Measurements from ENCODE around the gene HK3.
"Not testable (repeated sequence)": the region's sequence is repeated elsewhere in the genome, so short reads cannot be mapped to it uniquely, and the experiment has no call there.

Gene HK3

DNA sequence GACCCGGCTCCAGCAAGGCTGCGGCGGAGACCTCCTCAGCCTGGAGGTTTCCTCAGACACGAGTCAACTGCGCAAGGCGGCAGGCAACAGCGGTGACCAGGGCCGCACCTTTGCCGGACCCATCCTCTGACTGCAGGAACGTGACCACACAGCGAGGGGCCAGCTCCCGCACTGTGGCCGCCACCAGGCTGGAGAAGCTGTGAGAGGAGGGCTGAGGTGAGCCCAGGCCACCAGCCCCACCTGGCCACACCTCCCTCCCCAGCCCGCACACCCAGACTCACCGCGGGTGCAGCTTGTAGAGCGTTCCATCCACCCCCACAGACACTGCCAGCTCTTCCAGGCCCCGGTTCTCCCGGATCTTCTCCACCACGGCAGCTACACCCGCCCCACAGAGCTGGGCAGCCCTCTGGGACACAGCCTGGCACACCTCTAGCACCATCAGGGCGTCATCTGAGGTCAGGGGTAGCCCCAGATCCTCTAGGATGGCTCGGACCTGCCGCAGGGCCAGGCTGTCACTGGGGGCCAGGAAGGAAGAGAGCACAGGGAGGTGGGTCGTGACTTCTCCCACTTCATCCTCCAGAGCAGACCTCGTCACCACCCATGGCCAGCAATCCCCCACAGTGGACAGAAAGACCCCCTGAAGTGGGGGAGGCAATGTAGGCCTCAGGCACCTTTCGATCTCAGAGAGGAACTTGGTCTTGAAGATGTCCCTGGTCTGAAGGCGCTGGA, 18.0 kb downstream of the HK3 start:
- DNase-seq: no peak

DNA sequence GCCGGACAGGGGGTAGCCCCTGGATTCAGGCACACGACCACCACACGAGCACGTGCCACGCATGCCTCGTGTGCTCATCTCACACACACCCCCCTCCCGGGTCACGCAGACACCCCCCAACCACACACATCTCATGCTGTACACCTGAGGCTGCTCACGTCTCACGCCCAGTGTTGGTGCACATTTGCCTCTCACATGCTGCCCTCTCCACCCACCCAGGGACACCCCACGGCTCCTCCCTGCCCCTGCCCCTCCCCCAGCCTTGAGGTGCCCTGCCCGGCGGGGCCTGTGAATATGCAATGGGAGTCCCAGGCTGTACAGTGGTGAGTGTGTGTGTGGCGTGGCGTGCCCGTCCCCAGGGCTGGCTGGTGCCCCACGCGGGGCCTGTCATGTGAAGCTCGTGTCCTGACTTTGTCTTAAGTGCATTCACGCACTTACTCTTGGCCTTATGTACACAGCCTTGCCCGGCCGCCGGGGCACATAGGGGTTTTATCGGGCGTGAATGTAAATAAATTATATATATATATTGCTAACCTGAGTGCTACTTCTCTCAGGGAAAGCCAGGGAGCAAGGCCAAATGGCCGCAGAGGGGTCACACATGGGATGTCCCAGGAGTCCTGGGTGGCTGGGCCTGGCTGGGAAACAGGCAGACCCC, 18.7 kb downstream of the HK3 start:
- no peak for DNase-seq

DNA sequence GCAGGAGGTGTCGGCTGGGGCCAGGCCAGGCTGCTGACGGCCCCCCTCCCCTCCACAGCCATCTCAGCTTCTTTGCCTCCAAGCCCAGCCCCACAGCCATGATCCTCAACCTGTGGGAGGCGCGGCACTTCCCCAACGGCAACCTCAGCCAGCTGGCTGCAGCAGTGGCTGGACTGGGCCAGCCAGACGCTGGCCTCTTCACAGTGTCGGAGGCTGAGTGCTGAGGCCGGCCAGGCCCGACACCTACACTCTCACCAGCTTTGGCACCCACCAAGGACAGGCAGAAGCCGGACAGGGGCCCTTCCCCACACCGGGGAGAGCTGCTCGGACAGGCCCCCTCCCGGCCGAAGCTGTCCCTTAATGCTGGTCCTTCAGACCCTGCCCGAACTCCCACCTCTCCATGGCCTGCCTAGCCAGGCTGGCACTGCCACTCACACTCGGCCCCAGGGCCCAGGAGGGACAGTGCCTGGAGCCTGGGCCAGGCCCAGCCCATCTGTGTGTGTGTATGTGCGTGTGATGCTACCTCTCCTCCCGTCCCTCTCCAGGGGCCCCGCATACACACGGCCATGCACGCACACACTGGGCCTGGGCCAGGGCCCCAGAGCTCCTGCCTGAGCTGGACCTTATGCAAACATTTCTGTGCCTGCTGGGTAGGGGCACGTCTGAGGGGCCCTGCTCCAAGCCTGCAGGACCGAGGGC, 19.3 kb downstream of the HK3 start:
- no peak for DNase-seq

DNA sequence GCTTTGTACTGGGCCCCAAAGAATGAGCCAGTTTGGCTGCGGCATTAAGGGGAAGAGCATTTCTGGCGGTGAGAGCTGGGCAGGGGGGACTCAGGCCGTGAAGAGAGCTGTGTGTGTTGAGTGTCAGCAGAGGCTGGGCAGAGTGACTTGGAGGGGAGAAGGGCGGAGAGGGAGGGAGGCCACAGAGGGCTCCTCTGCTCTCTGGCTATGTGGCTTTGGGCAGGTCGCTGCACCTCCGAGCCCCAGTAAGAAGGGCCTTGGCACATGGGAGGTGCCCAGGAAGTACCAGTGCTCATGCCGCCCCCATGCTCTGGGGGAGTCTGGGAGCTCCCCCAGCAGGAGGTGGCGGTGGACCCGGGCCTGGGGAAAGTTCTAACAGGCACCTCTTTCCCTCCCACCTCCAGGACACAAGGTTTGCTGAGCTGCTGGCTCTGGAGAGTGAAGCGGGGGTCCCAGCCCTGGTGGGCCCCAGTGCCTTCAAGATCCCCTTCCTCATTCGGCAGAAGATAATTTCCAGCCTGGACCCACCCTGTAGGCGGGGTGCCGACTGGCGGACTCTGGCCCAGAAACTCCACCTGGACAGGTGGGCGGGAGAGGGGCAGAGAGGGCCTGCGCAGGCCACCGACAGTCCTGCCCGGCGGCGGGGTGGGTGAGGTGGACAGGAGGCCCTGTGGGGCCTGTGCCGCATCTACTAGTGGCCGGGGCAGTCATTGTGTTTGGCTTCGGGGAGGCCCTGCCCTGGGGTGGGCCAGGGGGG, 20.1 kb downstream of the HK3 start:
- DNase-seq: no peak

DNA sequence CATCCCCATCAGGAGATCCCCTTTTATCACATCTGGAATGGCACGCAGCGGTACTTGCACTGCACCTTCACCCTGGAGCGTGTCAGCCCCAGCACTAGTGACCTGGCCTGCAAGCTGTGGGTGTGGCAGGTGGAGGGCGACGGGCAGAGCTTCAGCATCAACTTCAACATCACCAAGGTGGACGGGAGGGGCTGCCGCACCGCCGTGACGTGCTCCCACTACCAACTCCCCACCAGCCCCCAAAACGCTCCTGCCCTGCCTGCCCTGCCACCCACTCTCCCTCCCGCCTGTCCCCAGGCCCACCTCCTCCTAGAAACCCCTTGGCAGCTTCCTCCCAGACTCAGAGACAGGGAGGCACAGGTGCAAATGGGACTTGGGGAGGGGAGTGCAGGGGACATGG, 20.7 kb downstream of the HK3 start:
- DNase-seq: no peak

DNA sequence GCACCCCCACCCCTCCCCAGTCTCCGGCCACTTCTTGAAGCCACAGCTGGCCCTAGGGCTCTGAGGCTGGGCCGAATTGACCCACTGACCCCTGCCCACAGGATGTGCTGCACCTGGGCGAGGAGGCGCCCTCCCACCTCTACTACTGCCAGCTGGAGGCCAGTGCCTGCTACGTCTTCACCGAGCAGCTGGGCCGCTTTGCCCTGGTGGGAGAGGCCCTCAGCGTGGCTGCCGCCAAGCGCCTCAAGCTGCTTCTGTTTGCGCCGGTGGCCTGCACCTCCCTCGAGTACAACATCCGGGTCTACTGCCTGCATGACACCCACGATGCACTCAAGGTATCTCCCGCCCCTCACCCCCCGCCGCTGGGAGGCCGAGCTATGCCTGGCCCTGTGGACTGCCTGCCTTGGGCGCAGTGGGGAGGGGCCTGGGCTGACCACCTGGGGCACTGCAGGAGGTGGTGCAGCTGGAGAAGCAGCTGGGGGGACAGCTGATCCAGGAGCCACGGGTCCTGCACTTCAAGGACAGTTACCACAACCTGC, 21.3 kb downstream of the HK3 start:
- no peak for DNase-seq

DNA sequence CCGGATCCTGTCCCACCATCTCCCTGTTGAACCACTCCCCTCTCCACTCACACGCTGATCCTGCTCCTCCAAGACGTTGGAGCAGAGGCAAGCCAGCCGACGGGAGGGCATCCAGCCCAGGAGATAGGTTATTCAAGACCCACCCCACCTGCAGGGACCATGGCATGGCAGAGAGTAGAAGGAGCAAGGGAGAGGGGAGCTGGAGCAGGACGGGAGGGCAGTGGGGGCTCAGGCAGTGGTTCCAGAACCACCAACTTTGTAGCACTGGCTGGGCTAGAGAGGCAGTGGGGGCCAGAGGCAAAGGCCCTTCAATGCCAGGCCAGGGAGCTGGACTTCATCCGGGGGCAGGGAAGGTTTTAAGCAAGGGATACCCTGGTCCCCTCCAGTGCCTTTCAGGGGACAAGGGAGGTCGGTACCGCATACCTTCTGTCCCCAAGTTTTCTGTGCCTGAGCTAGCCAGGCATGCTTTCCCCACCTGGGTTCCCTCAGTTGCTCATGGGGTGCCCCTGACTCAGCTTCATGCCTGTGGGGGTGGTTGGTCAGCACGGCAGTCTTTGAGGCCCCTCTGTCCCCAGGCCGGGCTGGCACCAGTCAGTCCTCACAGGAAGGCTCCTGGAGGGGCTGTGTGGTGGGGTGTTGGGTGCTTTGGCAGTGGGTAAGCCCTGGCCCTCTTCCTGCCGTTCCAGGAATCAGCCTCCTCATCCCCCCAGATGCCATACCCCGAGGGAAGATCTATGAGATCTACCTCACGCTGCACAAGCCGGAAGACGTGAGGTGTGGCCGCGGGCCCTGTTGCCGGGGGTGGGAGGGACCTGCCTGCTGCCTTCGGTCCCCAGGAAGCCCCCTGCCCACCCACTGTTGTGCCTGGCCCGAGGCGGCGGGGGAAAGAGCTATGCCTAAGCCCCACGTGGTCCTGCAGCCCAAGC, 22.4 kb downstream of the HK3 start:
- no peak for DNase-seq

DNA sequence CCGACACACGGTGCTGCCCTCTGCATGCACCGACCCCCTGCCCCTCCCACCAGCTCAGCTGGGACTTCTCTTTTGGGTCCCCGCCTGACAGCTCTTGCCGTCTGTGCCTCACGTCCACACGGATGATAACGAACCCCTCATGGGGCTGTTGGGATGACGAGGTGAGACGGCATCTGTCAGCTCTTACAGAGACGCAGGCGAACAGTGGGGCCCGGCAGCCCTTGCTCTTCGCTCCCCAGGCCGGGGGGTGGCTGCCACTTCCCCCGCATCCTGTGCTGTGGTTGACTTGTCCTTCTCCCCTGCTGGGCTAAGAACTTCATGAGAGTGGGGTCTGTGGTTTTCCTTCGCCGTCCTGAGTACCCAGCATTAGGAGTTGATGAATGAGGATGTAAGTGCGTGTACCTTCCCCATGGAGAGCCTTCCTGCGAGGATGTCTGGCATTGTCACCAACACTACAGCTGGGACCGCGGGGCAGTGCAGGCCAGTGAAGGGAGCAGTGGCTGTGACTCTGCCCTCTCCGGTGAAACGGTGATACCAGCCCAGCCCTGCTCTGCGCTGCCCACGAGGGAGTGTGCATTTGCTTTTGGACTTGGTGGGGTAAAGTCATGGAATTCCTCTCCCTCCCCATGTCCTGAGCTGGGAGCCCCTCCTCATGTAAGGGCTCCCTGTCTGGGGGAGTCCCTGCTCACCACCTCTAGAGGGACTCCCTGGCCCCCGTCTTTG, 23.2 kb downstream of the HK3 start:
- no peak for DNase-seq

DNA sequence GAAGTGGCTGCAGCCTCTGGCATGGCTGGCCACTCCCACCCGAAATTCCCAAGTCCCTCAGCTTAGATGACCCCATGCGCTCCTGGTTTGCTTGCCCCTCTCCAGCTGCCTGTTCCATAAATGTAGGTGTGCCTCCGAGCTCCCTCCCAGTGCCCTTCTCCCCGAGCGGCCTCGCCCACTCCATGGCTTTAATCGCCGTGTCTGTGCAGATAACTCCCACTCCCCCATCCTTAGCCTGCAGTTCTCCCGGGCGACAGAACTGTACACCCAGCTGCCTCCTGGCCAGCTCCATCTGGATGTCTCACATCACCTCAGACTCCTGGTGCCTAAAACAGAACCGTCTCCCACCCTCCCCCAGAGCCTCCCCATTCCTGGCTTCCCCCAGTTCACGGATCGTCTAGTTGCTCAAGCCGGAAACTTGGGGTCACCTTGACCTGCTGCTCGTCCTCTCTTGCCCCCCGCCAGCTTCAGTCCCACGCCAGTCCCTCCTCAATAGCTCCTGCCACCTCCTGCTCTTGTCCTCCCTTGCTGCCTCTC, 24.1 kb downstream of the HK3 start:
- no peak for DNase-seq

DNA sequence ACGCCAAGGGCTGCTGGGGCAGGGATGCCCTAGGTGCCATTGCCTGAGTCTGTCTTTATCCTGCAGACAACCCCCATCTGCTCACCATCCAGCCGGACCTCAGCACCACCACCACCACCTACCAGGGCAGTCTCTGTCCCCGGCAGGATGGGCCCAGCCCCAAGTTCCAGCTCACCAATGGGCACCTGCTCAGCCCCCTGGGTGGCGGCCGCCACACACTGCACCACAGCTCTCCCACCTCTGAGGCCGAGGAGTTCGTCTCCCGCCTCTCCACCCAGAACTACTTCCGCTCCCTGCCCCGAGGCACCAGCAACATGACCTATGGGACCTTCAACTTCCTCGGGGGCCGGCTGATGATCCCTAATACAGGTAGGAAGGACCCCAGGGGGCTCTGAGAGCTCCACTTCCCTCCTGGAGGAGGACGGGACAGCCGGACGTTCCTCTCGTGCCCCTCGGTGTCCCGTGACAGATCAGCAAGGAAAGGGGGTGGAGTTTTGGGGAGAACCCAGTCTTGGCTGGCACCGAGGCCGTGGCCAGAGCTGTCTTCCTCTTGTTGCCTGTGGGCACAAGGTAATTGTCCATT, 24.9 kb downstream of the HK3 start:
- DNase-seq: no peak

DNA sequence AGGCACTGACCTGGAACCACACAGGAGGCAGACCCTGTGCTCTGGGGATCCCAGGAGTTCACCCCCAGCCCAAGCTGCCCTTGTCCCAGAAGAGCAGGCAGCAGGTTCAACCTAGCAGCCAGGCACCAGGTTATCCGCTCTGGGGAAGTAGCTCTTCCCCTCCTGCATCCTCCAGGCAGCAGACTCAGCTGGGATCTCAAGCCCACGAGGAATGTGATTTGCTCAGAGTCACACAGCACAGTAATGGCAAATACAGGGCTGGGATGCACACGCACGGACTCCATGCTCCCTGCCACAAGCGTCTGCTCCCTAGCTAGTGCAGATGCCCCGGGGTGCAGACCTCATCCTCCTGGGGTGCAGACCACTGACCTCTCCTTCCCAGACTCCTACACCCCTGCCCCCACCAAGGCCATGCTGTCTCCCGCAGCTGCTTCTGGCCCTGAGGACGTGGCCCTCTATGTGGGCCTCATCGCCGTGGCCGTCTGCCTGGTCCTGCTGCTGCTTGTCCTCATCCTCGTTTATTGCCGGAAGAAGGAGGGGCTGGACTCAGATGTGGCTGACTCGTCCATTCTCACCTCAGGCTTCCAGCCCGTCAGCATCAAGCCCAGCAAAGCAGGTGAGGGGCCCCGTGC, 25.5 kb downstream of the HK3 start:
- no peak for DNase-seq

DNA sequence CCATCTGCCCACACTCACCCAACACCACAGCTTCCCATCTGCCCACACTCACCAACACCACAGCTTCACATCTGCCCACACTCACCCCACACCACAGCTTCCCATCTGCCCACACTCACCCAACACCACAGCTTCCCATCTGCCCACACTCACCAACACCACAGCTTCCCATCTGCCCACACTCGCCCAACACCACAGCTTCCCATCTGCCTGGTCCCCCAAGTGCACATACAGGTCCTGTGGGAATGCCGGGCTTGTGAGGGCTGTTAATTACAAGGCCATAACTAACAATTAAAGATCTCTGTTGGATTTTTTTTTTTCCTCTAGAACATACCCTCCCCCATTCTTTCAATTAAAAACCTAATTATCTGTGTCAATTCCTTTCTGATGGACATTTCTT, 26.1 kb downstream of the HK3 start:
- not testable (repeated sequence) for DNase-seq

DNA sequence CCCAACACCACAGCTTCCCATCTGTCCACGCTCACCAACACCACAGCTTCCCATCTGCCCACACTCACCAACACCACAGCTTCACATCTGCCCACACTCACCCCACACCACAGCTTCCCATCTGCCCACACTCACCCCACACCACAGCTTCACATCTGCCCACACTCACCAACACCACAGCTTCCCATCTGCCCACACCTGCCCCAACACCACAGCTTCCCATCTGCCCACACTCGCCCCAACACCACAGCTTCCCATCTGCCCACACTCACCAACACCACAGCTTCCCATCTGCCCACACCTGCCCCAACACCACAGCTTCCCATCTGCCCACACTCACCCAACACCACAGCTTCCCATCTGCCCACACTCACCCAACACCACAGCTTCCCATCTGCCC, 26.6 kb downstream of the HK3 start:
- not testable (repeated sequence) for DNase-seq

DNA sequence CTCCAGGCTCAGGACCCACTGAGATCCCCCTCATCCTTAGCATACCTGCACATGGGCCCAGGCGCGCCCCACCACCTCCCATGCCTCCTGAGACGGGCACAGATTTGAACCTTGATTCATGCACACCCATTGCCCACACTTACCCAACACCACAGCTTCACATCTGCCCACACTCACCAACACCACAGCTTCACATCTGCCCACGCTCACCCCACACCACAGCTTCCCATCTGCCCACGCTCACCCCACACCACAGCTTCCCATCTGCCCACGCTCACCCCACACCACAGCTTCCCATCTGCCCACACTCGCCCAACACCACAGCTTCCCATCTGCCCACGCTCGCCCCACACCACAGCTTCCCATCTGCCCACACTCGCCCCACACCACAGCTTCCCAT, 28.5 kb downstream of the HK3 start:
- DNase-seq: not testable (repeated sequence)

DNA sequence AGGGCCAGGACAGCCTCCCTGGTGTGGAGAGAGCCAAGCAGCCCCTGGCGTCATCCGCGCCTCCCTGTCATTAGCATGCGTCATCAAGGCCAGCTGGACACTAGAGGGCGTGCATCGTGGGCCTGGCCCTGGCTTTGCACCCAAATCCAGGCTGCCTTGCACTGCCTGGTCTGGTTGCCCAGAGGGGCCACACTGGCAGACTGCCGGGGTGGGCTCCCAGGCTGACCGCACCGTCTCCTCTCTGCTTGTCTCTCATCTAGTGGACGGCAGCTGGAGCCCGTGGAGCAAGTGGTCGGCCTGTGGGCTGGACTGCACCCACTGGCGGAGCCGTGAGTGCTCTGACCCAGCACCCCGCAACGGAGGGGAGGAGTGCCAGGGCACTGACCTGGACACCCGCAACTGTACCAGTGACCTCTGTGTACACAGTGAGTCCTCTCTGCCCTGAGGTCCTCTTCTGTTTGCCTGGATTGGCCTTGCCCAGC, 29.0 kb downstream of the HK3 start:
- DNase-seq: no peak

DNA sequence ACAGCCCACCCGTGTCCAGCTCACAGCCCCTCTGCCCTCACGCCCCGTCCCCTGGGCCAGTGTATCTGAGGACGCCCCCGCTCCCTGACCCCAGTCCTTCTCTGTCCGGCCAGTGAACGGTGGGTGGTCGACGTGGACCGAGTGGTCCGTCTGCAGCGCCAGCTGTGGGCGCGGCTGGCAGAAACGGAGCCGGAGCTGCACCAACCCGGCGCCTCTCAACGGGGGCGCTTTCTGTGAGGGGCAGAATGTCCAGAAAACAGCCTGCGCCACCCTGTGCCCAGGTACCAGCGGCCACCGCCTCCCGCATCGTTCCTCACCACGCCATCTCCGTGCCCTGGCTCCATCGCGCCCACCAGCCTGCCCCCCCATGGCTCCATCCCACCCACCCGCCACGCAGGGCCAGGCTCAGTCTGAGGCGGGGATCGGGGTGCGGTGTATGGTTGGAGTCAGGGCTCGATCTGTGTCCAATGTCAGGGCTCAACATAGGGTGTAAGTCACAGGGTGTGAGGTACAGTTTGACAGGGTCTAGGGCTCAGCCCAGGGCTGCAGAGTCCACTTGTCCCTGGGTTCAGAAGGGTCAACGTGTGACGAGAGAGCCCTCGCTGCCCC, 29.5 kb downstream of the HK3 start:
- DNase-seq: no peak

DNA sequence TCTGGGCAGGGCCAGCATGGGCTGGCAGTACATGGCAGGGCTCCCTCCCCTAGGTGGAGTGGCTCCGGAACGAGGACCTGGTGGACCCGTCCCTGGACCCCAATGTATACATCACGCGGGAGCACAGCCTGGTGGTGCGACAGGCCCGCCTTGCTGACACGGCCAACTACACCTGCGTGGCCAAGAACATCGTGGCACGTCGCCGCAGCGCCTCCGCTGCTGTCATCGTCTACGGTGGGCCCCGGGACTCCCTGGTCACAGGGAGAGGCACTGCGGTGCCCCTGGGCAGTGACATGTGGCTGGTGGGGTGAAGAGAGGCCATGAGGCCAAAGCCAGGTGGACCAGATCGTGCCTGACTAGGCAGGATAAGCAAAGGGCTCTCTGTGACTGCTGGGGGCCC, 30.4 kb downstream of the HK3 start:
- DNase-seq: no peak

DNA sequence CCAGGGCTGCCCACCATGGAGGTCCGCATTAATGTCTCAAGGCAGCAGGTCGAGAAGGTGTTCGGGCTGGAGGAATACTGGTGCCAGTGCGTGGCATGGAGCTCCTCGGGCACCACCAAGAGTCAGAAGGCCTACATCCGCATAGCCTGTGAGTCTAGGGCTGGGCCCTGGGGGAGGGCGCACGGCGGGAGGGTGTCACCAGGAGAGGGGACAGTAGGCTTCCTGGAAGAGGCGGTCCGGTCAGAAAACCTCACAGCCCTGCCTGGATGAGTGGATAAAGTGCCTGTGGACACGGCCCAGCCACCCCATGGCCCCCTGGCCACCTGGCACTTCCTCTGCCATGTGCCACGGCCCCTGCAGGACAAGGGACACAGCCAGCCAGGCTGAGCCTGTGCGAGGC, 31.0 kb downstream of the HK3 start:
- no peak for DNase-seq

DNA sequence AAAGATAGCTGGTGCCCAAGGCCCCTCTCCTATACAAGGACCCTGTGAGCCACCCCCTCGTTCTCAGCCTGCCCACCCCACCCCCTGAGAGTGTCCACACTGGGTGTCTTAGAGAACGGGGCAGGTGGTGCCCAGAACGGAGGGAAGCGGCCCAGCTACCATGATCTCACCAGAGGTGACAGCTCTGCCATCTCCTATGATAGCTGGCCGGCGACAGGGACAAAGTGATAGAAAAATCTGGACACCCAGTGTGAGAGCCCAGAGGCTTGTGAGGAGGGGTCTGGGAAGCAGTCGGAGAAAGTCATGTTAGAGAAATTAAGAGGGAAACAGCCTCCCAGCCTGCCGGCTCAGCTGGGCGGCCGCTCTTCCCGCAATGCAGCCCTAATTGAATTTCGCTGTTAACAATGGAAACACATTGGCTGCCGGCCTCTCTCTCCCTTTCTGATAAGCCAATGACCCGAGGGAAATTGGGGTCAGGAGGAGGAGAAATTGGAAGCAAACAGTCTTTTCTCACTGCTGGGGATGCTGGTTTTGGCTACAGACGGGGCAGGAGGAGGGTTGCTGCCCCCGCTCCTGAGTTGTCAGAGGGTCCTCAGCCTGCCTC, 32.3 kb downstream of the HK3 start:
- peak; percentile 95 for DNase-seq
